Left renal pelvis (tissue), 4 donors: ENCODE results near the gene SHKBP1. TPM values are rescaled to one million over a fixed set of nuclear protein-coding genes. Genes with fewer than 3 reads are reported as not detected.
"Not testable (repeated sequence)": the region's sequence is repeated elsewhere in the genome, so short reads cannot be mapped to it uniquely, and the experiment has no call there.

Experiments used
- DNase-seq, 4 donors: peaks; one replicate each; pipeline ENCODE4 v3.0.0-alpha.2; 2013; ENCODE audit warnings: low read depth in 4 of 4, low spot score in 3 of 4
- polyA plus RNA-seq, 4 donors: library from polyadenylated mRNA; unstranded; fragments of 120-200 nt; gene quantifications; one replicate each; pipeline ENCODE4 v1.2.1, GENCODE V29; 2013; ENCODE audit not compliant: insufficient read length in 4 of 4

SHKBP1 gene
- polyA plus RNA-seq, 4 donors: 22.2 to 52.9 (median 40.8) TPM

DNA sequence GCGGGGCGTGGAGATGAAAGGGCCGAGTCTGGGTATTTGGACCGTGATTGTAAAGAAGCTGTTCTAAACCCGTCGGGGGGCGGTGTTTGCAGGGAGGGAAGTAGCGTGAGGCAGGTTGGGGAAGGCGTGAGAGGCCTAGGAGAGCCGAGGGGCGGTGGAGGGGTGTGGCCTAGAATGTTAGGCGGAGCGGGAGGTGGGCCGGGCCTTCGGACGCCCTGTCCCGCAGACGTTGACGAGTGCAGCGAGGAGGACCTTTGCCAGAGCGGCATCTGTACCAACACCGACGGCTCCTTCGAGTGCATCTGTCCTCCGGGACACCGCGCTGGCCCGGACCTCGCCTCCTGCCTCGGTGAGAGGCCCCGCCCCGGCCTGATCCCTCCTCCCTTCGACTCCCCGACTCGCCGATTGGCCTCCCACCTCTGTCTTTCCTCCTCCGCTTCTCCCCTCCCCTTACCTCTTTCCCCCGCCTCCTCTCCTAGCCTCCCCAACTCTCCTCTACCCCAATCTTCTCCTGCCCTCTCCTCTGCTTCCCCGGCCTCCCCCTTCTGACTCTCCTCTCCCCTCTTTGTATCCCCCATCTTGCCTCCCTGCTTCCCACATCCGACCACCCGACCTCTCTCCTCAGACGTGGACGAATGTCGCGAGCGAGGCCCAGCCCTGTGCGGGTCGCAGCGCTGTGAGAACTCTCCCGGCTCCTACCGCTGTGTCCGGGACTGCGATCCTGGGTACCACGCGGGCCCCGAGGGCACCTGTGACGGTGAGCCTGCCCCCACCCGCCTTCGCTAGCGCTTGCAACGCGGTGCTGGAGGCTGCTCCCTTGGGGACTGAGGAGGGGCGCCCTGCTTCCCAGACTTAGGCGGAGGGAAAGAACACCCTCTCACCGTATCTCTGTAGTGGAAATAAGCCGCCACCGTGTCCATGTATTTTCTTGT, 37.3 kb downstream of the SHKBP1 start:
- DNase-seq: no peak

DNA sequence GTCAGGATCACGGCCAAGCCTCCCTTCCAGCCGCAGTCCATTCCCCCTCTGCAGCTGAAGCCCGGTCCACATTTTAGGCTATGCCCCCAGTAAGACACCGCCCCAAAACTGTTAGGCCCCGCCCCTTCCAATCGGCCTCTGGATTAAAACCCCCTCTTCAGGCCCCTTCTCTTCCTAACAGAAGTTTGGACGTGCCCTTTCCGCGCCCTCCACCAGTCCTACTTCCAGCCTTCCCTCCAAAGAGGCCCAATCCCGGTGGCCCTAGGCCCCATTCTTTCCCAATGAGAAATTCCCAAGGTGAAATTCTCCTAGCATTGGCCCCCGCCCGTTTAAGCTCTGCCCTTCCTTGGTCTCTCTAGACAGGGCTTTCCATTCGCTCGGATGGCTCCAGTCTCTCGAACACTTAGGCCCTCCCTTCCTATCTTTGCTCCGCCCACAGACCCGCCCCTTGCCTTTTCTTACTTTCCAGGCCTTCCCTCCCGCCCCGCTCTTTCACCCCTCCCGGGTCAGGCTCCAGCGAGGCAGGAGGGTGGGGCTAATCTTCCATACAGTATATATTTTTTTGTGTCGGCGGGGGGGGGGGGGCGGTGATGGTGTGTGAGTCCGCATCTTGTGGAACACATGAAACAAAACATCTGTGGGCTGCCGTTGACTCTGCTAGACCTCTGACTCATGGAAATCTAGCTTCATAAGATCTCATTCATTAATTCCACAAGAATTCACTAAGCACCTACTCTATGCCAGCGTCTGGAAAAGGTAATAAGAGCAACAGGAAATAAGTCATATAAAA, 38.1 kb downstream of the SHKBP1 start:
- DNase-seq: no peak

GRCh38 chr19:40616178-40616577, 39.5 kb downstream of the SHKBP1 start:
- DNase-seq: no peak

GRCh38 chr19:40616941-40617340, 40.3 kb downstream of the SHKBP1 start:
- no peak for DNase-seq

GRCh38 chr19:40617961-40618360, 41.3 kb downstream of the SHKBP1 start:
- no peak for DNase-seq

DNA sequence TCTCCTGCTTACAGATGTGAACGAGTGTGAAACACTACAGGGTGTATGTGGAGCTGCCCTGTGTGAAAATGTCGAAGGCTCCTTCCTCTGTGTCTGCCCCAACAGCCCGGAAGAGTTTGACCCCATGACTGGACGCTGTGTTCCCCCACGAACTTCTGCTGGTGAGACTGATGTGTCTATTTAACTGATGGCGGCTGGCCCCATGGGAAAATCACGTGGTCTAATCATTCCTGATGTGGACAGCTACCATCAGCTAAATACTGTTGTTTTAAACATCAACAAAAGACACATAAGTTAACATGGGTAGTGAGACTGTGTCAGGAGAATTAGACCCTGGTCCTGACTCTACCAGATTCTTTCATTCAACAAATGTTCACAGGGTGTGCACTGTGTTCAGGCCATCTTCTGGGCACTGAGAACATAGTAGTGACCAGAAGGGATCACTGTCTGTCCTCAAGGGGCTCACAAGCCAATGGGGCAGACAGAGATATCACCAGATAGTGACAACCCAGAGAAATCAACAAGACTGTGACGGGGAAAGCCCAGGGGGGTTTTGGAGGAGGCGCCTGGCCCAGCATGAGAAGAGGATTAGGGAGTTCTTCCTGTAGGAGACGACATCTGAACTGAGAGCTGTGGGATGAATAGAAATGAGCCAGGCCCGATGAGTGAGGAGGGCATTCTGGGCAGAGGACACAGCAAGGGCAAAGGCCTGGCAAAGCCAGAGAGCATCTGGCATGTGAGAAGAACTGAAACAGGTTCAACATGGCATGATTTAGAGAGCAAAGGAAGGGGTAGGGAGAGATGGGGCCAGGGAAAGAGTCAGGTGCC, 42.9 kb downstream of the SHKBP1 start:
- DNase-seq: no peak

GRCh38 chr19:40620161-40620485, 43.5 kb downstream of the SHKBP1 start:
- no peak for DNase-seq

- no peak for DNase-seq
These were observed 44.6 kb downstream of the SHKBP1 start for GRCh38 chr19:40621283-40621682.

DNA sequence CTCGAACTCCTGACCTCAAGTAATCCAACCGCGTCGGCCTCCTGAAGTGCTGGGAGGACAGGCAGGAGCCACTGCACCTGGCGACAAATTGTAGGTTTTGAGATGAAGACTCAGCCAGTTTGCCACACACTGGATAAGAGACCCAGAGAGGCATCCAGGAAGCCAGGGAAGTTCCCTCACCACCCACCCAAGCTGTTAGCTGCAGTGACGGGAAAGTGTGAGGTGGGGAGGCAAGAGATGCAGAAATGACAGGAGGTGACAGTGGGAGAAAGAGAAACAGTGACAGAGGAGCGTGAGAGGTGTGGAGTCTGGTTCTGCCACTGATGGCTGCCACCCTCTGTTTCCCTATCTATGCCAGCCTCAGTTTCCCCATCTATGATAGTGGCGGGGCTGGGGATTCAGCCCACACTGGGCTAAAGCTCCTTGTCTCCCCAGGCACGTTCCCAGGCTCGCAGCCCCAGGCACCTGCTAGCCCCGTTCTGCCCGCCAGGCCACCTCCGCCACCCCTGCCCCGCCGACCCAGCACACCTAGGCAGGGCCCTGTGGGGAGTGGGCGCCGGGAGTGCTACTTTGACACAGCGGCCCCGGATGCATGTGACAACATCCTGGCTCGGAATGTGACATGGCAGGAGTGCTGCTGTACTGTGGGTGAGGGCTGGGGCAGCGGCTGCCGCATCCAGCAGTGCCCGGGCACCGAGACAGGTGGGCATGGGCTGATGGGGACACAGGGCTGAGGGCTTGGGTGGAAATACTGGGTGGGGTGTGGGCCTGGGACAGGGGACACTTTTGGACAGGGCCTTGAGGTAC, 45.5 kb downstream of the SHKBP1 start:
- DNase-seq: no peak

- DNase-seq: no peak
These were observed 46.1 kb downstream of the SHKBP1 start for GRCh38 chr19:40622773-40623075.

DNA sequence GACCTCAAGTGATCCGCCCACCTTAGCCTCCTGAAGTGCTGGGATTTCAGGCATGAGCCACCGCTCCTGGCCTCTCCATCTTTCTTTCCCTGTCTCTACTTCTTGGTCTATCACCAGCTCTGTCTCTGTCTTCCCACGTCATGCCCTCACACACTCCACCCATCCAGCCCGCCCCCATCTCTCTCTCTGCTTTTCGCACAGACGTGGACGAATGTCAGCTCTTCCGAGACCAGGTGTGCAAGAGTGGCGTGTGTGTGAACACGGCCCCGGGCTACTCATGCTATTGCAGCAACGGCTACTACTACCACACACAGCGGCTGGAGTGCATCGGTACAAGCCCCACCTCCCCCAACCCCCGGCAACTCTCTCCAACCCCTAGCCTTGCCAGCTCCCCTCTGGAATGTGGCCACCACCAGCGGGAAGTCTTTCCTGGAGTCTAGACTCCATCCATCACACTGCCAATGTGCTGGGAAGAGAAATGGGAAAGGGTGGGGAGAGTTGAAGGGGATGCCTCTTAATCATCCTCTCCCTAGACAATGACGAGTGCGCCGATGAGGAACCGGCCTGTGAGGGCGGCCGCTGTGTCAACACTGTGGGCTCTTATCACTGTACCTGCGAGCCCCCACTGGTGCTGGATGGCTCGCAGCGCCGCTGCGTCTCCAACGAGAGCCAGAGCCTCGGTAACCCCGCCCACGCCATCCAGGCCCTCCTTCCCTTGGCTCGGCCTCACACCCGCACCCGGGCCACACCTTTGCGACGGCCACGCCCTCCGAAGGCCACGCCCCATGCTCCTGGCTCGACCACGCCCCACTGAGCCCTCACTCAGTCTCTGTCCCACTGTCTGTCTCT, 47.0 kb downstream of the SHKBP1 start:
- no peak for DNase-seq

GRCh38 chr19:40624369-40625153, 47.9 kb downstream of the SHKBP1 start:
- not testable (repeated sequence) for DNase-seq

- DNase-seq: no peak
These were observed 48.9 kb downstream of the SHKBP1 start for GRCh38 chr19:40625406-40626120.

DNA sequence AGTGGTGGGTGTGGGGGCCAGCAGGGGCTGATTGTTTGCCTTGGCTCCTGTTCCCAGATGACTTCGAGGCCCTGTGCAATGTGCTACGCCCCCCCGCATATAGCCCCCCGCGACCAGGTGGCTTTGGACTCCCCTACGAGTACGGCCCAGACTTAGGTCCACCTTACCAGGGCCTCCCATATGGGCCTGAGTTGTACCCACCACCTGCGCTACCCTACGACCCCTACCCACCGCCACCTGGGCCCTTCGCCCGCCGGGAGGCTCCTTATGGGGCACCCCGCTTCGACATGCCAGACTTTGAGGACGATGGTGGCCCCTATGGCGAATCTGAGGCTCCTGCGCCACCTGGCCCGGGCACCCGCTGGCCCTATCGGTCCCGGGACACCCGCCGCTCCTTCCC, 50.2 kb downstream of the SHKBP1 start:
- no peak for DNase-seq

DNA sequence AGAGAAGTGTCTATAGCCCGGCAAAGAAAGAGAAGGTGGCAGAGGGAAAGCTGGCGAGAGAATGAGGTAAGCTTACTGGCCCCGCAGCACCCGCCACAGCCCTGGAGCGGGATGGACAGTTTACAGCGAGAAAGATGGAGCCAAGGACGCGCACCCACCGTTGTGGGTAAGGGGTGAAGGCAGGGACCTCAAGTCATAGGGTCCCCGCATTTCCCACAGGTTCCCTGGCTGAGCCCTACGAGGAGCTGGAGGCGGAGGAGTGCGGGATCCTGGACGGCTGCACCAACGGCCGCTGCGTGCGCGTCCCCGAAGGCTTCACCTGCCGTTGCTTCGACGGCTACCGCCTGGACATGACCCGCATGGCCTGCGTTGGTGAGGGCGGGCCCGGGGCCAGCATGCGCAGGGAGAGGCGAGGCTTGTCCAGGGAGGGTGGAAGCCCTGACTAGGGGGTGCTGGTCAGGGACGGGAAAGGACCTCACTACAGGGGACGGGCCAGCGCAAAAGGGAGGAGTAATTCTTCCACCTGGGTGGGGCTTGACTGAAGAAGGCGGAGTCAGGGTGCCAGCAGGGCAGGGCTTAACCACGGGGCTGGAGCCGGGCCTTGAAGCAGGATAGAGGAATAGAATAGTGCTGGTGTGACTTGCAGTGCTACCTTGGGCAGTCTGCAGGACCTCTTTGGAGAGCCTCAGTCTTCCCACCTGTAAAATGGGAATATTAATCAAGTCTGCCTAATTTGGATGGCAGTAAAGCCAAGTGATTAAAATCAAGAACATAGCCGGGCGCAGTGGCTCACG, 51.0 kb downstream of the SHKBP1 start:
- no peak for DNase-seq

- no peak for DNase-seq
These were observed 52.7 kb downstream of the SHKBP1 start for GRCh38 chr19:40629346-40629745.

GRCh38 chr19:40630571-40631160, 54.0 kb downstream of the SHKBP1 start:
- DNase-seq: no peak
